Thoracic aorta (tissue), 2 donors: Measurements from ENCODE around the gene PEX14. TPM values are rescaled to one million over a fixed set of nuclear protein-coding genes. Genes with fewer than 3 reads are reported as not detected.

Experiments
- ATAC-seq: fragments of 150-250 bp; one replicate; pipeline ENCODE4 v1.8.0; 2017; ENCODE audit warnings: low read depth; ENCODE audit not compliant: insufficient number of reproducible peaks, low FRiP score
- DNase-seq: peaks from one replicate; pipeline ENCODE4 v3.0.0-alpha.2; 2020; ENCODE audit warnings: low spot score
- H3K27ac ChIP-seq, 2 donors: fragments of 200-600 bp; sonication (generic); 1 replicate in 1 of 2; 2 replicates in 1 of 2; pipeline ENCODE4 v1.5.1; 2016; ENCODE audit warnings: mild to moderate bottlenecking in 2 of 2, moderate library complexity in 2 of 2
- H3K27me3 ChIP-seq: fragments of 200-600 bp; sonication (generic); replicated peaks from 2 replicates; pipeline ENCODE4 v1.6.0; 2016; ENCODE audit warnings: mild to moderate bottlenecking; ENCODE audit not compliant: insufficient read depth
- H3K36me3 ChIP-seq: fragments of 200-600 bp; sonication (generic); one replicate; pipeline ENCODE4 v1.5.1; 2016
- H3K4me1 ChIP-seq, 2 donors: fragments of 200-600 bp; sonication (generic); 1 replicate in 1 of 2; 2 replicates in 1 of 2; pipeline versions ENCODE4 v1.5.1 to v1.6.0; 2016; ENCODE audit warnings: low read depth in 2 of 2, mild to moderate bottlenecking in 1 of 2; ENCODE audit not compliant: control insufficient read depth in 1 of 2
- H3K4me3 ChIP-seq: fragments of 200-600 bp; sonication (generic); 2 replicates; pipeline ENCODE4 v1.5.1; 2016; ENCODE audit warnings: mild to moderate bottlenecking
- H3K9me3 ChIP-seq: fragments of 200-600 bp; sonication (generic); 2 replicates; pipeline ENCODE4 v1.5.1; 2016
- CTCF ChIP-seq: fragments of 200-600 bp; sonication (generic); IDR thresholded peaks from one replicate; pipeline ENCODE4 v1.5.1; 2019; ENCODE audit warnings: antibody characterized with exemption
- total RNA-seq, 2 donors: library from RNA; depleted of rRNA; stranded (reverse); fragments of >200 nt; gene quantifications; one replicate each; pipeline versions ENCODE4 v1.1.0 to v1.2.3, GENCODE V29; 2016

Gene PEX14
- total RNA-seq, 2 donors from 2014 or later: 11.5 to 22.6 TPM

DNA sequence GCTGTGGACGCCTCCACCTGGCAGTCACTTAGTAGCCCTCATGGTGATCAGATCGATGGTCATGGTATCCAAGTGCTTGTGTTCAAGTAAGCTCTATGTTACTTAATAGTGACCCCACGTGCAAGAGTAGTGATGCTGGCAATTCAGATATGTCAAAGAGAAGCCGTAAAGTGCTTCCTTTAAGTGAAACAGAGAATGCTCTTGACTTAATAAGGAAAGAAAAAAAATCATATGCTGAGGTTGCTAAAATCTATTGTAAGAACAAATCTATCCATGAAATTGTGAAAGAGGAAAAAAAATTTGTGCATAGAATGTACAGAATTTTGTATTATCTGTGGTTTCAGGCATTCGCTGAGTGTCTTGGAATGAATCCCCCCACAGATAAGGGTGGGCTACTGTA is 113.9 kb downstream of the PEX14 start:
- DNase-seq (no peak), ATAC-seq (no peak)
- Histone ChIP-seq H3K9me3 (no peaks in the 10 kb centered on the region), H3K27me3 (no peaks in the 10 kb centered on the region), H3K27ac (no peak overlapping the region), H3K4me3 (no peak overlapping the region), H3K4me1 (no peaks in the 10 kb centered on the region), H3K36me3 (no peaks in the 10 kb centered on the region)
- no peak for TF ChIP-seq CTCF

GRCh38 chr1:10589074-10589473 is 114.3 kb downstream of the PEX14 start:
- H3K36me3 ChIP-seq: no peaks in the 10 kb centered on the region
- ATAC-seq: no peak
- H3K27me3 ChIP-seq: no peaks in the 10 kb centered on the region
- no peak overlapping the region for H3K27ac ChIP-seq
- no peaks in the 10 kb centered on the region for H3K4me1 ChIP-seq
- DNase-seq: no peak
- no peak overlapping the region for H3K4me3 ChIP-seq
- no peaks in the 10 kb centered on the region for H3K9me3 ChIP-seq
- no peak for TF ChIP-seq CTCF

DNA sequence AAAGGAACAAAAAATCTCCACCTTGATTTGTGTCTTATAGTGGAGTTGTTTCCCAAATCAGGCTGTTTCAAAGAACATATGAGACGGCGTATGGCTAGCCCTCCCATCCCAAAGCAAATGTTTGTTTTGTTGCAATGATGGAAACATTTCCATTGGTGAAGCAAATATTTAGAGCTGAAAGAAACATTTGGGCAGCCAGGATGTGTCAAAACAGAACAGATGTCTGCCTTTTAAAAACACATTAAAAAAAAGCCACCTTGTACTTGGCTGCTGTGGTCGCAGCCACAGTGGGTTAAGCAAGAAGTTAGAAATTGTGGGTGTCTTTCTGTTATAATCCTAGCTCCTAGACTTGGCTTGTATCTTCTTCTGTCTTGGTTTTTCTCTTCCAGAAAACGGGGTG is 116.3 kb downstream of the PEX14 start:
- H3K27me3 ChIP-seq: no peaks in the 10 kb centered on the region
- ATAC-seq (no peak), DNase-seq (no peak)
- no peaks in the 10 kb centered on the region for H3K9me3 ChIP-seq
- H3K4me3 ChIP-seq: no peak overlapping the region
- no peaks in the 10 kb centered on the region for H3K36me3 ChIP-seq
- H3K27ac ChIP-seq: no peak overlapping the region
- no peak for TF ChIP-seq CTCF
- no peaks in the 10 kb centered on the region for H3K4me1 ChIP-seq

GRCh38 chr1:10592373-10592772 is 117.6 kb downstream of the PEX14 start:
- ATAC-seq (no peak), DNase-seq (no peak)
- Histone ChIP-seq H3K36me3 (no peaks in the 10 kb centered on the region), H3K9me3 (no peaks in the 10 kb centered on the region), H3K27me3 (no peaks in the 10 kb centered on the region), H3K4me3 (no peak overlapping the region), H3K4me1 (peaks cover 0 to 12% of the 10 kb centered on the region in 2 donors), H3K27ac (no peak overlapping the region)
- TF ChIP-seq CTCF: no peak

DNA sequence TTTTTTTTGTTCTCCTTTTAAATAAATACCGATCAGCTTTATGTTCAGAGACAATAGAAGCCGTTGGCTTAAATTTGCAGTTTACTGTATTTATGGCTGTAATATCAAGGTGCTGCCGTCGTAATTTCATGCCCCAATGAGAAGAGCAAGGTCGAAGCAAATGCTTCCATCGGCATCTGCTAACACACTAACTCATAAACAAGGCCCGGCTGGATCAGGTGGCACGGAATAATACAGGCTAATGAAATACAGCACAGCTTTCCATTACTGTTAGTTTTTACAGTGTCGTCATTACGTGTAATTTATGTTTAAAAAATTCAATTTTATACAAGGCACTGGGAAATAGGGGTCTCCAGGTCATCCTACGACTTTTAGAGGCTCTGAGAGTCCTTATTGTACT is 119.0 kb downstream of the PEX14 start:
- H3K4me3 ChIP-seq: no peak overlapping the region
- no peak for ATAC-seq
- H3K27me3 ChIP-seq: no peaks in the 10 kb centered on the region
- no peak for TF ChIP-seq CTCF
- H3K9me3 ChIP-seq: no peaks in the 10 kb centered on the region
- DNase-seq: no peak
- no peak overlapping the region for H3K27ac ChIP-seq
- no peaks in the 10 kb centered on the region for H3K36me3 ChIP-seq
- peaks cover 0 to 12% of the 10 kb centered on the region in 2 donors for H3K4me1 ChIP-seq
